Lower leg skin (tissue), 4 donors: ENCODE data around the gene CAPG. TPM values are rescaled to one million over a fixed set of nuclear protein-coding genes. Genes with fewer than 3 reads are reported as not detected.

Source experiments
- DNase-seq, 2 donors: peaks; one replicate each; pipeline ENCODE4 v3.0.0-alpha.2; 2019; ENCODE audit warnings: low spot score in 2 of 2
- H3K4me3 ChIP-seq: fragments of 200-600 bp; sonication (generic); 2 replicates; pipeline ENCODE4 v1.5.1; 2017; ENCODE audit warnings: mild to moderate bottlenecking, low read depth; ENCODE audit not compliant: poor library complexity, severe bottlenecking
- CTCF ChIP-seq, 3 donors: fragments of 450-650 bp; IDR thresholded peaks; one replicate each; pipeline ENCODE4 v1.5.1; 2016; ENCODE audit warnings: antibody characterized with exemption in 3 of 3, mild to moderate bottlenecking in 3 of 3, moderate library complexity in 2 of 3
- POLR2A ChIP-seq, 2 donors: fragments of 450-650 bp; IDR thresholded peaks; one replicate each; pipeline ENCODE4 v1.6.1; 2016 to 2017; ENCODE audit warnings: antibody characterized with exemption in 2 of 2, mild to moderate bottlenecking in 1 of 2, moderate library complexity in 1 of 2
- WGBS, 2 donors: methylation state at CpG; one replicate each; pipeline ENCODE4 v1.1.5; 2018; 5-methylcytosine and 5-hydroxymethylcytosine counted together
- intact Hi-C: fragments of 100-400 bp; cut with DNase I; formaldehyde crosslinking; loops from one replicate; pipeline ENCODE4 v1.15.0; 2023; ENCODE audit warnings: low total_unique reads
- total RNA-seq, 4 donors: library from RNA; depleted of rRNA; stranded (reverse); fragments of >200 nt; gene quantifications; one replicate each; pipeline ENCODE4 v1.1.0, GENCODE V29; 2016

Gene CAPG
- total RNA-seq, 4 donors from 2014 or later = 177 to 272 (median 232) TPM

- no peak overlapping the region for H3K4me3 ChIP-seq
- no peak for TF ChIP-seq CTCF (IDR thresholded peaks at IDR 0.05)
- TF ChIP-seq POLR2A (IDR thresholded peaks at IDR 0.05) = no peak
- no peak for DNase-seq
- WGBS, 2 donors = 83 to 89% methylated on average over 14 to 16 of the region's 16 CpGs
- intact Hi-C loops = no loop called here
These were observed 26.0 kb upstream of the CAPG start for GRCh38 chr2:85435981-85436835.

GRCh38 chr2:85435220-85435958 lies 25.2 kb upstream of the CAPG start:
- DNase-seq = no peak
- TF ChIP-seq POLR2A (IDR thresholded peaks at IDR 0.05) = no peak
- no peak for TF ChIP-seq CTCF (IDR thresholded peaks at IDR 0.05)
- no peak overlapping the region for H3K4me3 ChIP-seq
- intact Hi-C loops = no loop called here
- WGBS, 2 donors = 87 to 93% methylated on average over 20 to 21 of the region's 21 CpGs

GRCh38 chr2:85434696-85435095 lies 24.5 kb upstream of the CAPG start:
- no peak for TF ChIP-seq CTCF (IDR thresholded peaks at IDR 0.05)
- no peak for TF ChIP-seq POLR2A (IDR thresholded peaks at IDR 0.05)
- intact Hi-C loops = no loop called here
- no peak for DNase-seq
- H3K4me3 ChIP-seq = no peak overlapping the region
- 80 to 84% methylated on average over 8 of the region's 8 CpGs for WGBS, 2 donors

GRCh38 chr2:85433511-85434089 lies 23.4 kb upstream of the CAPG start:
- peak; percentile 88 to 96 for DNase-seq
- no peak for TF ChIP-seq CTCF (IDR thresholded peaks at IDR 0.05)
- intact Hi-C loops = no loop called here
- H3K4me3 ChIP-seq = no peak overlapping the region
- 41 to 44% methylated on average over 4 to 6 of the region's 6 CpGs for WGBS, 2 donors

GRCh38 chr2:85431570-85432205 lies 21.5 kb upstream of the CAPG start:
- H3K4me3 ChIP-seq = no peak overlapping the region
- no peak for DNase-seq
- TF ChIP-seq POLR2A (IDR thresholded peaks at IDR 0.05) (no peak), CTCF (IDR thresholded peaks at IDR 0.05) (no peak)
- intact Hi-C loops = no loop called here
- 64 to 77% methylated on average over 10 of the region's 10 CpGs for WGBS, 2 donors
